Measurements from ENCODE around the gene PACS2. TPM values are rescaled to one million over a fixed set of nuclear protein-coding genes. Genes with fewer than 3 reads are reported as not detected.
A peak's percentile ranks its signal among the peaks of the same experiment; 100 is the strongest.

PACS2 gene
- total and polyA plus RNA-seq, 2 of the 4 experiments (the other 2 are of a cell fraction), result 15.6 to 32.2 TPM

GRCh38 chr14:105418269-105419194 lies 104.0 kb downstream of the PACS2 start:
- H3K4ac ChIP-seq (ENCODE audit: low read depth, low read length), result peak overlapping the region; percentile 95; the same call in 1 of the 2 replicates
- in situ Hi-C loops (cut with MboI; ENCODE audit: low sequenced_read_pairs), result no loop called here
- H4K91ac ChIP-seq (ENCODE audit: insufficient read depth, low read depth, low read length), result no peak overlapping the region; the same call in 1 of the 2 replicates
- ChIA-PET CTCF (no interaction called here), POLR2A (ENCODE audit: unreplicated experiment) (no interaction called here)
- peaks cover 18% of the 10 kb centered on the region for H3K4me1 ChIP-seq (ENCODE audit: control insufficient read depth, insufficient read depth, low read length)
- H3K9me1 ChIP-seq (ENCODE audit: insufficient read depth, low read length), result peaks cover 10% of the 10 kb centered on the region; the same call in 1 of the 2 replicates
- H4K20me1 ChIP-seq (ENCODE audit: insufficient read depth, low read length), result peaks cover 19% of the 10 kb centered on the region
- peaks cover 3% of the 10 kb centered on the region; the same call in 1 of the 2 replicates for H3K36me3 ChIP-seq (ENCODE audit: control insufficient read depth, insufficient read depth, low read length)
- H3K27ac ChIP-seq (ENCODE audit: insufficient read depth, low read length), result no peak overlapping the region; the same call in 1 of the 2 replicates
- no peak overlapping the region for H3K18ac ChIP-seq (ENCODE audit: low read depth, low read length)
- no peaks in the 10 kb centered on the region for H3K9me3 ChIP-seq (ENCODE audit: control insufficient read depth, insufficient read depth, low read length)
- H3K4me3 ChIP-seq (ENCODE audit: insufficient read depth, low read depth, low read length), result peak overlapping the region; percentile 87
- intact Hi-C loops (cut with micrococcal nuclease), result no loop called here
- 83% methylated on average over 9 of the region's 19 CpGs; no CpG with 5 or more reads in 1 of the 2 experiments for WGBS, 2 experiments (ENCODE audit: extremely low coverage in 2 of 2, insufficient read length in 1 of 2)
- TF ChIP-seq CHD1 (IDR thresholded peaks at IDR 0.05; ENCODE audit: low read depth, low read length) (no peak), FOS (IDR thresholded peaks at IDR 0.05; ENCODE audit: low read depth, low read length) (no peak), CEBPB (IDR thresholded peaks at IDR 0.05; ENCODE audit: low read depth, low read length) (no peak)
- no peak overlapping the region for H3K56ac ChIP-seq (ENCODE audit: extremely low read depth, insufficient read depth, low read length)
- peak overlapping the region; percentile 83 for H3K9ac ChIP-seq (ENCODE audit: low read depth, low read length)
- no TSS peak for BruUV-seq (replicated peaks)
- dilution Hi-C loops (cut with HindIII; ENCODE audit: low sequenced_read_pairs, unreplicated experiment), result no loop called here
- peak overlapping the region; percentile 85 for H4K5ac ChIP-seq (ENCODE audit: low read depth, low read length)
- no peak overlapping the region for H2BK15ac ChIP-seq (ENCODE audit: low read depth, low read length)
- H2BK5ac ChIP-seq (ENCODE audit: low read depth, low read length, poor library complexity, severe bottlenecking), result peak overlapping the region; percentile 85
- H2AFZ ChIP-seq (replicated peaks; ENCODE audit: low read length, poor library complexity), result peak overlapping the region; percentile 99
- H3K79me1 ChIP-seq (ENCODE audit: low read depth in 1 of 2, low read length in 2 of 2), result peaks cover 4 to 36% of the 10 kb centered on the region in 2 experiments; a peak in 3 of 4 replicates
- H2AK5ac ChIP-seq (ENCODE audit: low read depth, low read length), result peak overlapping the region; percentile 94
- H3K27me3 ChIP-seq (ENCODE audit: control insufficient read depth, insufficient read depth, low read length), result no peaks in the 10 kb centered on the region
- DNase-seq, result no peak
- H2AK9ac ChIP-seq (replicated peaks; ENCODE audit: low read depth, low read length, poor library complexity), result peak overlapping the region; percentile 99
- no peak overlapping the region for H2BK20ac ChIP-seq (ENCODE audit: low read depth, low read length)
- H3K4me2 ChIP-seq (ENCODE audit: low read depth, low read length), result peak overlapping the region; percentile 91
- H4K8ac ChIP-seq (ENCODE audit: low read depth in 2 of 2, low read length in 2 of 2), result peak overlapping the region; percentile 69 to 99; a peak in 2 of 4 replicates
- no peak overlapping the region for H2BK120ac ChIP-seq (ENCODE audit: low read depth, low read length)
- no peak for ATAC-seq (ENCODE audit: low read depth)
- peak overlapping the region; percentile 96; the same call in 1 of the 2 replicates for H3K14ac ChIP-seq (replicated peaks; ENCODE audit: low read depth, low read length)
- H3K23ac ChIP-seq (ENCODE audit: low read depth, low read length), result peak overlapping the region; percentile 94; the same call in 1 of the 2 replicates

Measured in IMR-90 (cell line).